Activated CD4-positive, alpha-beta T cell treated with anti-CD3 and anti-CD28 coated beads, Interleukin-2, amount 50 U/mL, for 16 hours (primary cell): ENCODE measurements around the gene SH2D1B.

ENCODE experiments used
- DNase-seq: peaks from one replicate; pipeline ENCODE4 v3.0.0-alpha.2; 2020

Gene SH2D1B

DNA sequence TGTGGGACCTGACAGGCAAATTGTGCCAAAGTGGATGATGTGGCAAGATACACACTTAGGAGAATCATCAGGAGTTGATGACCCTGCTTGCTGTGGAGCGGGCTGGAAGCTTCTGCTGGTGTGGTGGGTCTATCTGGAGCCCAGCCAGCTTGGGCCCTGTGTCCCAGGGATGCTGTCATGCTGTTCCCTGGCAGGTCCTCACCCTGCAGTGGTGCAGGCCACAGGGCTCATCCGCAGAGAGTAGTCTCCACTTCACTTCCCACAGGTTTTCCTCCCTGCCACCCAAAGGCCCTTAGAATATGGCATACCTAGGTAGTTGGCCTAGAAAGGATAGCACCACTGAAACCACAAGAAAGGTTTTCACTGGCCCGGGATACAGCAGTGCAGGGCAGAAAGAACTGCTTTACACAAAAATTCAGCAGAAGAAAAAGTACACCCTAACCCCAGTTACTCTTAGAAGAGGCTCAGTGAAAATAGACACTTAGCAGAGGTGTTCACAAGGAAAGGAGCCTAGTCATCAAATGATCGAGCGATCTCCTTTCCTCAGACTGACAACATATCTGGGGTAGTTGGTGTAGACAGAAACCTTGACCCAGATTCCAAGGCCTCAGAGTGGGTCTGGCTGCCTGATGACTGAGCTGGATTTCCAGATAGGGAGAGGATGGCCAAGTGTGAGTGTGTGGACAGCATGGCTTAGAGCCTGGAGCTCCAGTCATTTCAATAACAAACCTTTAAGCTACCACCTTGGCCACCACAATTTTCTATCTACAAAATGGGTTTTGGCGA, 31.7 kb downstream of the SH2D1B start:
- DNase-seq, result no peak

DNA sequence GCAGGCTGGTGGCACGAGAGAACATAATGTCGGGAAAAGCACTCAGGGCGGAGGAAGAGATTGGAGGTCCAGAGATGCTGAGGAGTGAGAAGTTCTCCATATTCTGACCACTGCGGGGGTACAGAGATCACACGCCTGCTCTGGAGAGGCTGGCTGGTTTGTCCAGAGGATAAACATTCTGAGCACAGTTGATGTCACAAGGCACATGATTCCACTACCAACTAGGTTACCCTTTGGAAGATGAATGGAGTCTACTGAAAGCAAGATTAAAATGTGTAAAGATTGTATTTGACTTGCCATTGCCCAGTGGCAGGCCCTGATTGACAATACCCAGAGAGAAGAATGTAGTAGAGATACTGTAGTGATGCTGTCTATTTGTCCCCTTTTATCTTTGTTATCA, 35.2 kb downstream of the SH2D1B start, which contains the start of gene SPATA46:
SPATA46 (minus strand) TSS at position 164 of the 400 bp plus-strand sequence; CDS start at position 100, 64 bp downstream.
- no peak for DNase-seq

DNA sequence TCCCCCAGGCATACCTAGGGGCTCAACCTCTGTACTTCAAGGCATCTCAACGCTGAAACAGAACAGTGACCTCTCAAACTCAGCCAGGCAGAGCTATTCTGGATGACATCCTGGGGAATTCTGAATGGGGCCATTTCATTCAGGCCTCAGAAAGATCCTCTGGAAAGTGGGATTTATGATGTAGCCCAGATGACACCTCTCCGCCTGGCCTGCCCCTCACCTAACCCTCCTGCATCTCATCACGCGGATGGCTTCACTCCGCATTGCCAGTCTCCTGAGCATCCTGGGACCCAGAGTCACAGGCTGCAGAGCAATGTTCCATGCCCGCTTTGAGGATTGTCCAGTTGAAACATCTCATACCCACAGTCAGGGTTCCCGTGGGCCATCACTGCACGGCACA, 36.5 kb downstream of the SH2D1B start:
- no peak for DNase-seq

DNA sequence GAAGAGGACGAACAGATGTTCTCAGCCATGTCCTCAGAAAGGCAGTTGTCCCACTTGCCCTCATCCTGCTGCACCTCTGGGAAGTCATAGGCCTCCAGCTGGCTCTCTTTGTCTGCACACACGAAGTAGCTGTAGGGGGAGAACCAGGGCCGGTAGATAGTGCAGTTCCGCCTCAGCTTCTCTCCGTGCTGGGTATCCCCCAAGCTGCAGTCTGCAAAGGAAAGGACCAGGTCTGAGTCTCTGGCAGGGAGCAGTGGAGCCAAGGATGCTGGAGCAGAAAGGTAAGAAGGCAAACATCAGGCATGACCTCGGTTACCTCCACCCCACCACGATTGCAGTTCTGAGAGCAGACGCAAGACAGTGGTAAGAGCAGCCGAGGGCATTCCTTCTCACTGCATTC, 37.5 kb downstream of the SH2D1B start:
- no peak for DNase-seq

DNA sequence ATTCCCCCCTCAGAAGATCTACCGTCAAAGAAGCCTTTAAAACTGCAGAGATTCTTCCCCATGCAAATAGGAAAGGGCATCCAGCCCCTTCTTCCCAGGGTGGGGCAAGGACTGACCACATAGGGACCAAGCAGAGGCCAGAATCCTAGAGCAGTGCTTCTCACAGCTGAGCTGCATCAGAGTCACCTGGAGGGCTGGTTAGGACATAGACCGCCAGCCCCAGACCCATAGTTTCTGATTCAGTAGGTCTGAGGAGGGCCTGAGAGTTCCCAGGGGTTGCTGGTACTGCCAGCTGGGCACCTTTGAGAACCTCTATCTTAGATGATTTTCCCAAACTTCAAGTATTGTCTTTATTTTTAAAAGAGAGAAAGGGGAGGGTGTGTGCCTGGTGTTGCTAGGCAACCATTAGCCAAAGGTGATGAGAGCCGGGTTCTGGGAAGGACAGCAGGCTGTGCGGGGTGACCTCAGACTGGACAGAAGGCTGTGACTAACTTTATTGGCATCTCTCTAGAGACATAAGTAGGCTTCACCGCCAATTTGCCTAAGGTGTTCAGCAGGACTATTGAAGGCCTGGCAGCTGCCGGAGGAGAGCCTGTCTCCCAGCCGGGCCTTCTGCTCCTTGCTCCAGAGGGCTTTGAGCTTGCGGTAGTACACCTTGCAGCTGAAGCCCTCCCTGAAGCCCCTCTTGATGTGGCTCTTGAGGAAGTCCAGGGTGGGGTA, 38.2 kb downstream of the SH2D1B start:
- DNase-seq, result no peak

DNA sequence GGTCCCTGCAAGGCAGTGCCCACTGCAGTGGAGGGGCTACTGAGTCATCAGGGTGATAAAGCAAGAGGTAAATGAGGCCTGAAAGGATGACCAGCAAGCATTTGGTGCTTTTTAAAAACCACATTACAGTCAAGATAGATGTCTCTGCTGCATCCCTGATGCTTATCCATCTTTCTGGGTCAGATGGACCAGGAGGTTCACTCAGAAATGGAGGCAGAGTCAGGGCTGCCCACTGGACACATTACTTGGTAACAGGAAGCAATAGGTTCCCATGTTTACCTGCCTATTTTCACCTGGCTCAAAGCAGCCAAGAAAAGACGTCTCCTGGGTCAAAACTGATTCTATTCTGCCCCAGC, 38.9 kb downstream of the SH2D1B start:
- DNase-seq, result no peak

DNA sequence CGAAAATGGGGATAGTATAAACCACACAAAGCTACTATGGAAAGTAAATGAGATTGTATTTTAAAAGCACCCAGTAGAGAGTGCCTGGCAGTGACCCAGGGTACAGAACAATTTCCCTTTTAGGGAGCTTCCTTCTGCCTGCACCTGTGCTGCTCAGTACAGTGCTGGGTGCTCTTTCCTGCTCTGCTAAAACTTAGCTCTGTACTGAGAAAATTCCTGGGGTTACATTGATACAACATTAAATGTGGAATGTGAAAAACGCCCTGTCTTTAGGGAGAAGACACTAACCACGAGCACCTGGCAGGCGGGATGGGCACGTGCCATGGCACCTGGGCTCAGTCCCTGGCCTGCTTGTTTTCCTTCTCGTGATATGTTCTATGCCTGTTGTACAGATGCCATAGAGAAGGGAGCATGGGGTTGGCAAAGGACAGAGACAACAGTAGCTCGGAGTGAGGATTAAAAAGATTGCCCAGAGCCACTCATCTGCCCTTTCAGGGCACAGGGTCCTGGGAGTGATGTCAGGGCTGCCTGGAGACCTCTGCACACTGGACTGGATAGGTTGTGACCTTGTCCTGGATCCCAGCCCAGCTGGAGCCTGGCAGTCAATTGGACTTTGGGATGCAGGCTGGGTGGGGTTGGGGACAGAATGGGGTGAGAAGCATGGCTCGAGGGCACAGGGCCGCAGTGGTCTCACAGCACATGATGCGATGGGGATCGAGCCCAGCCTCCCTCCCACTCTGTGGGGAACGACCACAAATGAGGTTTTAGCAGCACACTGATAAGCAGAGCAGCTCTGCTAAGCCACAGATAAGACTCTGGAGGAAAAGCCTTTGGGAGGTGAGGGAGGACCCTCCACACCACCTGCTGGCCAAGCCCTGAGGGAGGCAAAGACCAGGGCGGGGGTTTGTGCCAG, 39.5 kb downstream of the SH2D1B start:
- DNase-seq, result no peak

DNA sequence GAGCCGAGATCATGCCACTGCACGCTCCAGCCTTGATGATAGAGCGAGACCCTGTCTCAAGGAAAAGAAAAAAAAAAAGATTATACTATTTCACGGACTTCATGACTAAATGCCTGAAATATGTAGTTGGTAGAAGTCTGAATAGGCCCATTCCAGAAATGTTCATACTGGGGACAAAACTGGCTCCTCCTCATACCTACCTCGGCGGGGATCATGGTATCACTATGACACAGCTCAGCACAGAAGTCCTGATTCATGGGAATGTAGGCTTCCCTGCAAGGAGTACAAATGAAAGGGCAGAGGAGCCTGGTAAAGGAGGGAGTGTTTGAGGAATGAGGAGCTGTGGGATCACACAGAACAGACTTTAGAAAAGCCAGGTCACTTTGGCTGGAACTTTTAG, 40.3 kb downstream of the SH2D1B start:
- no peak for DNase-seq

DNA sequence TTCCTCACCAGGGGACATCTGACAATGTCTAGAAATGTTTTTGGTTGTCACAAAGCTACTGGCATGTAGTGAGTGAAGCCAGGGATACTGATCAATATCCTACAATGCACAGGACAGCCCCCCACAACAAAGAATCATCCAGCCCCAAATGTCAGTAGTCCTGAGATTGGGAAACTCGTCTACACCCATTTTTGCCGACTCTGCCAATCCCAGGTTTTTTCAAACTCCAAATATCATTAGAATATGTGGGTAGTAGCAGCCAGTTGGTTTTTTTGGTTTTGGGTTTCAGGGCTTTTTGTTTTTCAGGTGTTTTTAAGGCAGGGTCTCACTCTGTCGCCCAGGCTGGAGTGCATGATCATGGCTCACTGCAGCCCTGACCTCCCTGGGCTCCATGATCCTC, 41.2 kb downstream of the SH2D1B start:
- no peak for DNase-seq

DNA sequence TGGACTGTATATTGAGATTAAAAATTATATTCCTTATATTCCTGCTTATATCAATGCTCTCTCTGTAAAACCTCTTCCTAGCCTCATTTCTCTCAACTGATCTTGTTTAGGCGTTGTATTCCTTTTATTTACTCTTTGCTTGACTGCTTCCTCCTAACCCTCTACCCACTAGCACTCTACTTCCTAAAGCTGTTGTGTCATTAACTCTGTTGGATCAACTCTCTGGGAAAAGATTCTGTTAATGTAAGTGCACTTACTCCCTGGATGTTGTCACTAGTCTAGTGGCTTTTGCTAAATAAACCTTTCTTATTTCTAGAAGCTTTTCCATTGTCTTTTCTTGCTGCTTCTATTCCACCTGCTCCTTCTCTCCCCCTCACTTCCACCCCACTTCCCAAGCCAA, 41.8 kb downstream of the SH2D1B start:
- no peak for DNase-seq

DNA sequence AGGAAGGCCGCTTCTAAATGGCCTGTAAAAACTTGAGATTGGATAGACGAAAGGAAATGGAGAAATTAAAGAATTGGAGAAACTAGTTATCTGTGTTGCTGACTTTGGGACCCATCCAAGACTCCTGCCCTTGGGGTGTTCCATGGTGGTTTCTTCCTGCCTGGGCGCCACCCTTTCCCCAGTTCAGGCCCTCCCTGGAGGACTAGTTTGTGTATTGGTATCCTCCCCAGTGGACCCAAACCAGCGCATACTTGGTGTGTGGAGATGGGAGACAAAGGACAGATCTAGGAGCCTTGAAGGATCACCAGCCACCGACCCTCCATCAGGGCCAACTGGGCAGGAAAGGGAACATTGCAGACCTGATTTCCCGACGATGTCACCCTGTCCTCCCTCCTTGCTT, 42.4 kb downstream of the SH2D1B start:
- no peak for DNase-seq

DNA sequence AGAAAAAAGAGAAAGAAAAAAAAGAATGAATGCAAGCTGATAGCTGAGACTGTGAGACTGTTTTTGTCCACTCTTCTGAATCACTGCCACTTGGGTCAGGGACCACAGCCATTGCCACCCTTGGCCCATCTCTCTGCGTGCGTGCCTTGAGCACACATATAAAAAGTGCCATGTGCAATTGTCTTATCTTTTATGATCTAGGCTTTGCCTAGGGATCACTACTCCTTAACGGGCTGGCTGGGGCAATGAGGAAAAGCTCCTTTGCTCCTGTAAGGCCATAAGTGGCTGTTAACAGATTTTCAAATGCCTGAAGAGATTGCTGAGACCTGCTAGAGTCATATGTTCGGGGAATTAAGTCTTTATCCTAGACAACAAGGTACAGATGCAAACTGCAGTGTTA, 43.5 kb downstream of the SH2D1B start:
- DNase-seq, result no peak

DNA sequence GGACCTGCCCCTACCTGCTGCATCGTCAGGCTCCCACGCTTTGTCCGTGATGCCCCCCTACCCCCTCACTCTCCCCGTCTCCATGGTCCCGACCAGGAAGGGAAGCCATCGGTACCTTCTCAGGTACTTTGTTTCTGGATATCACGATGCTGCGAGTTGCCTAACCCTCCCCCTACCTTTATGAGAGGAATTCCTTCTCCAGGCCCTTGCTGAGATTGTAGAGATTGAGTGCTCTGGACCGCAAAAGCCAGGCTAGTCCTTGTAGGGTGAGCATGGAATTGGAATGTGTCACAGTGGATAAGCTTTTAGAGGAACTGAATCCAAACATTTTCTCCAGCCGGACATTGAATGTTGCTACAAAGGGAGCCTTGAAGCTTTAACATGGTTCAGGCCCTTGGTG, 44.2 kb downstream of the SH2D1B start:
- DNase-seq, result no peak

DNA sequence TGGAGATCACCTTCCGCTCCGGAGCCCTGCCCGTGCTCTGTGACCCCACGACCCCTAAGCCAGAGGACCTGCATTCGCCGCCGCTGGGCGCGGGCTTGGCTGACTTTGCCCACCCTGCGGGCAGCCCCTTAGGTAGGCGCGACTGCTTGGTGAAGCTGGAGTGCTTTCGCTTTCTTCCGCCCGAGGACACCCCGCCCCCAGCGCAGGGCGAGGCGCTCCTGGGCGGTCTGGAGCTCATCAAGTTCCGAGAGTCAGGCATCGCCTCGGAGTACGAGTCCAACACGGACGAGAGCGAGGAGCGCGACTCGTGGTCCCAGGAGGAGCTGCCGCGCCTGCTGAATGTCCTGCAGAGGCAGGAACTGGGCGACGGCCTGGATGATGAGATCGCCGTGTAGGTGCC, 44.9 kb downstream of the SH2D1B start:
- DNase-seq, result no peak

DNA sequence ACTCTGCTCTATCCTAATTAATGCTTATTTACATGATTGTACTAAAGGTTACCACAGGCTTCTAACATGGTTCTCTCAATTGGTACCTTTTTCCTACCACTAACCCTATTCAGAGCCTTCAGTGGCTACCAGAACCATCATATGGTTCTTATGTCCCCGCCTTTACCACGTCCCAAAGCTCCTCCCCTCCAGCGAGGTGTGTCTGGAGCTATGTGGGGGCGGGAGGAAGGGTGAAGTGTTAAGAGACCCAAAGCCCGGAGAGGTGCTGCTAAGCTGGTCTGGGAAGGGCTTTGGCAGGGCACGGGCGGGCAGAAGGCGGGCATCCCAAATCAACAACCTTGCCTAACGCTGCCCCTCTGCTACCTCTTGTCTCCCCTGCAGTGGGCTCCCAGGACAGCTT, 45.3 kb downstream of the SH2D1B start:
- no peak for DNase-seq

DNA sequence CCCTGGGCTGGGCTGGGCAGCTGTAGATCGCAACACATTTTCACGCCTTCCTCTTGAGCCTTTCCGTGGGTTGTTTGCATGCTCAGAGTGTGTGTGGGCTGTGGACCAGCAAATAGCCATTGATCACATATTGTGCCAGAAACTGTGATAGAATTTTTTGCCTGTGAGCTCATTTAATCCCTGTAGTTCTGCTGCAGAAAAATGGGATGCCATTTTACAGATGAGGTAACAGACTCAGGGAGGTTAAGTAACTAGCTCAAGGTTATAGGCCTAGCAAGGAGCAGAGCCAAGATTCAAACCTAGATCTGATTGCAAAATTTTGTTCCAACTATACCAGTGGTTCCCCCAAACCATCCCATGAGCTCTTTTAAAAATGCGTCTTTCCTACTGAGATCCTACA, 45.8 kb downstream of the SH2D1B start:
- DNase-seq, result no peak

DNA sequence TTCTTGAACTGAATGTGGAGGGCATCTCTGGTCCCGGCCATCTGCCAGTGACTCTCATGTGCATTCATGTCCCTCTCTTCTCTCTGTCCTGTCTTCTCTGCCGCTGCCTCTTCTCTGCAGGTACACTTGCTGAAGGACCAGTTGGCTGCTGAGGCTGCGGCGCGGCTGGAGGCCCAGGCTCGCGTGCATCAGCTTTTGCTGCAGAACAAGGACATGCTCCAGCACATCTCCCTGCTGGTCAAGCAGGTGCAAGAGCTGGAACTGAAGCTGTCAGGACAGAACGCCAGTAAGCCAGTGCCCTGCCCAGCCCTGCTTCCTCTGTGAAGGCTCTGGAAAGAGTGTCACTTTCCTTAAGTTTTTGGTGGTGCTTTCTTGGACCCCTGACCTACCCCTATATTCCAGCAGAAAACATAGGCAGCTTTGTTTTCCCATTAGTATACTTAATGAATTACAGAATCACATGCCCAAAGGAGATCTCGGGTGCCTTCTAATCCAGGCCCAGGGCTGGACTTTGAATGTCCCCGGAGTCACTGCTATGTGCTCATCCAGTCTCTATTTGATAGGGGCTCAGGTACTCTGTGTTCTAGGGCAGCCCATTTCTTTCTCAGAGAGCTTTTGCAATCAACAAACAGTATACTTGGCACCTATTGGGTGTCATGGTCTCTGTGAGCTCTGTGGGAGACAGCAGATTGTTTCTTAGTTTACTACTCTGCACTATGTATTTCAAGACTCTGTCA, 46.5 kb downstream of the SH2D1B start:
- DNase-seq, result no peak

DNA sequence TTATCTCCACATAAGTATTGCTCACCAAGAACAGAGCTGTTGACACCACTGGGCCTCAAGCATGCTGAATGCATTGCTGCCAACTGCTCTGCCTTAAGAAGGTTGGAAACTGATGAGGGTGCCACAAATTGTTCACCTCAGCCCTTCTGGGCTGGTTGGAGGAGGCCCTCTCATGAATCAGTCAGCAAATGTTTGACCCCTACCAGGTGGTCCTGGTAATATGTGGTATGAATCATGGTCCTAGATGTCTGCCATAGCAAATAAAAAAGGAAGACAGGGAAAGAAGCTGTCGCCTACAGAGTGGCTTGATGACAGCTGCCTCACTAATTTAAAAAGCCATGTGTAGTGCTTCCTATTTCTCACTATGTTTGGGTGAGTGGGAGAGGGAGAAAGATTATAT, 47.4 kb downstream of the SH2D1B start:
- no peak for DNase-seq

DNA sequence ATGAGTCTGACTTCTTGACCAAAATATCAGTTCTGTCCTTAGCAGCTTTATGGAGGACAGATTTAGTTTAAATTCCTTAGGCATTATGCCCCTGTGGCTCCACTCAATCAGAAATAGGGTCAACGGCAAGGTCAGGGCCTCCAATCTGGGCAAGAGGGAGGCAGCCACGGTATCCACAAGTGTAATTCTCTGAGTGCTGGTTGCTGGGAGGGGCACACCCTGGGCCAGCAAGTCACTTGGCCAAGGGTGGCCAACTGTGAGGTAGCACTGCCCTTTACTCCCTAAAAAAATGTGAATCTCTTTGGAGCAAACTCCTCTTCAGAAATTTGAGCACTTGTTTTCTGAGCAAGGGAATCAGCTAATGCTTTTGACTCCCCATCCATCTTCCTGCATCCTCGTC, 48.1 kb downstream of the SH2D1B start:
- no peak for DNase-seq

DNA sequence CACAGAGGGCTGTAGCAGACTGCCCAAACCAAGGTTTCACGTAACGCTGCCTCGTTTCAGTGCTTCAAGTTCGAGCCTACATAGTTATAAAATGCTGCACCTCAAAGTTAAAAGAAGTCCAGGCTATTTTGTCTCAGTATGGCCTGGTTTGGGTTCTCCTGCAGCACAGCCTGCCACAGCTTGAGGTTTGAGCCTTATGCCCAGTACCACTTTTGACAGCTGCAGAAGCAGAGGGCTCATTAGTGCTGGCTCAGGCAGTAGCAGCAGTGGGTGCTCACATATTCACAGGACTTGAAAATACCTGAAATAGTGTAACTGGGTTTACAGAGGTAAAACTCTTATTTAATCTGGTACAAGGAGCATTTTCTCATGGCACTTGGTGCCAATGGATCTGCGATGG, 50.6 kb downstream of the SH2D1B start:
- DNase-seq, result no peak

DNA sequence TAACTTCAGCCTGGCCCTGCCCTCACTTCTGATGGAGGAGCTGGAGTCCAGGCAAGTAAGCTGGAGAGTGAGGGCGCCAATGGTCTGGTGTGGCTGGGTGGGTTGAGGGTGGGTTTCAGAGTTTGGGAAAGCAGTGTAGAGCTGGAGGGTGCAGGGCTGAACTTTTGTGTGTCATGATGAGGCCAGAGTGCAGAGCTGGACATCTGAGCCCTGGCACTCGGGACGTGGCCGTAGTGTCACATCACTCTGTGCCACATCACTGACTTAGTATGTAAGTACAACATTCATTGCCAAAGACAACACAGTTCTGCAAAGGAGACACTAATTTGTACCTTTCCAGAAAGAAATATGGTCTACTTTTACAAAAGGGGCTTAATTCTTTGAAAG, 51.1 kb downstream of the SH2D1B start:
- DNase-seq, result no peak

DNA sequence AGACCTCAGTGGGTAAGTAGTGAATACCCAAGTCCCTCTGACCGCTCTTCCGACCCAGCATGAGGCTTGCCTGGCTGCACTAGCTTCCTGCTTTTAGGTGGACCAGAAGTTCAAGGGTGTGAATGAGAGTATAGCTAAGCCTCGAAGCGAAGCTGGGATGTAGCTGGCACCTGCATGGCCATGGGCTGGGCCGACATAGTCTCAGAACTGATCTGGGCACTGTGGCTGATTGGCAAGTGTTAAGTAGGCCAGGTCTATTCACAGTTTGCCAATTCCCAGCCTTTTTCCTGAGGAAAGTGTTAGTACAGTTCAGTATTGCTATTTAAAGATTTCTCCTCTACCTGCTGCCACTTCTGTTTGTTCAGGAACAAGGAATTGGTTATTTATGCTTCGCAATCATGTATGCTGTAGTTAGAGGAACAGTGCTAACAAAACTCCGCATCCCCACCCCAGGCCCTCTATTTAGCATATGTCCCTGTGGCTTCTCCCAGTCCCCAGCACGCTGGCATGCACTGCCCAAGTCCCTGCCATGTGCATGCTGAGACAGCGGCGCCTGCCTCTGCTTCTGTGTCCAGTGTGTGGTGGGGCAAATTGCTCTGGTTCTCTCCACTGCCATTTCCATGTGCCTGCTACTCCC, 51.6 kb downstream of the SH2D1B start:
- no peak for DNase-seq
